HCT116 (cell line): ENCODE data around the gene ESRRA.

Experiments used
- CBX3 ChIP-seq: IDR thresholded peaks from 2 replicates; pipeline ENCODE4 v1.6.1; 2012; ENCODE audit warnings: low read depth
- CTCF ChIP-seq, 3 experiments: fragments of 200-600 bp in 1 of 3; sonication (generic) in 1 of 3; IDR thresholded peaks in 2 of 3; conservative IDR thresholded peaks in 1 of 3; 2 replicates each; pipeline ENCODE4 v1.5.1; 2012 to 2017; ENCODE audit warnings: low read depth in 2 of 3, low read length in 2 of 3, antibody characterized with exemption in 1 of 3, borderline replicate concordance in 1 of 3, control low read depth in 1 of 3, mild to moderate bottlenecking in 1 of 3, mixed read lengths in 1 of 3, mixed run types in 1 of 3, moderate library complexity in 1 of 3; ENCODE audit not compliant: insufficient read depth in 1 of 3
- EZH2 ChIP-seq: fragments of 200-600 bp; sonication (generic); IDR thresholded peaks from 2 replicates; pipeline ENCODE4 v1.6.1; 2017; ENCODE audit warnings: antibody characterized with exemption, mixed run types
- MAX ChIP-seq: IDR thresholded peaks from 2 replicates; pipeline ENCODE4 v1.6.1; 2012

- TF ChIP-seq CBX3 (no peak), CTCF (IDR thresholded peaks at IDR 0.05 in 2 of 3, conservative IDR thresholded peaks at IDR 0.05 in 1 of 3; ENCODE audit: borderline replicate concordance in 1 of 3, insufficient read depth in 1 of 3, low read depth in 2 of 3, low read length in 2 of 3) (no peak), EZH2 (no peak), MAX (no peak)
Measured at GRCh38 chr11:64268025-64268892, 37.1 kb upstream of the ESRRA start.
